NCI-H1092 (cell line): Measurements from ENCODE around the gene CORO2A.
"Not testable (repeated sequence)": the region's sequence is repeated elsewhere in the genome, so short reads cannot be mapped to it uniquely, and the experiment has no call there.

Experiments
- DNase-seq: peaks from one replicate; lab custom pipeline; 2025; lab: John Stamatoyannopoulos, UW

CORO2A gene

DNA sequence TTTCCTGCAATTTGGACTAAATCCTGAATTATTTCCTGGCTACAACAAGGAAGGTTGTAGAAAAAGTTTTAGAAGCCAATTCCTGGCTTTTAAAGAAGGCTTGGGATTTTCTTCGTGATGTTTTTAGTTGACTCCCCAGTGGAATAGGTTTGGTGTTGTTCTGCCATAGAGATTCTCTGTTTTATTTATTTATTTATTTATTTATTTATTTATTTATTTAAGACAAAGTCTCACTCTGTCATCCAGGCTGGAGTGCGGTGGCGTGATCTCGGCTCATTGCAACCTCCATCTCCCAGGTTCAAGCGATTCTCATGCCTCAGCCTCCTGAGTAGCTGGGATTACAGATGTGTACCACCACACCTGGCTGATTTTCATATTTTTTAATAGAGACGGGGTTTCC lies 75.3 kb downstream of the CORO2A start:
- DNase-seq, result not testable (repeated sequence)

DNA sequence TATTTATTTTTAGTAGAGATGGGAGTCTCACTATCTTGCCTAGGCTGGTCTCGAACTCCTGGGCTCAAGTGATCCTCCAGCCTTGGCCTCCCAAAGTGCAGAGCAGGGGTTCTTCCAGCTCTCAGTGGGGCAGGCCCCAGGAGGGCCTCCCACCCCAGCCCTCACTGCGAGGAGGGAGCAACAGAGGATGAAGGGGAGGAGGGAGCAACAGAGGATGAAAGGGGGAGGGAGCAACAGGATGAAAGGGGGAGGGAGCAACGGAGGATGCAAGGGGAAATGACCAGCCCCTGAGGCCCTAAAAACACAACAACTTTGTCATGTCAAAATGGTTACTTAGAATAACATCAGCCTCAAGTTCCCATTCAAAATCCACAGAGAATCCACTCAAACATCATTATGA lies 83.4 kb downstream of the CORO2A start:
- DNase-seq, result no peak

DNA sequence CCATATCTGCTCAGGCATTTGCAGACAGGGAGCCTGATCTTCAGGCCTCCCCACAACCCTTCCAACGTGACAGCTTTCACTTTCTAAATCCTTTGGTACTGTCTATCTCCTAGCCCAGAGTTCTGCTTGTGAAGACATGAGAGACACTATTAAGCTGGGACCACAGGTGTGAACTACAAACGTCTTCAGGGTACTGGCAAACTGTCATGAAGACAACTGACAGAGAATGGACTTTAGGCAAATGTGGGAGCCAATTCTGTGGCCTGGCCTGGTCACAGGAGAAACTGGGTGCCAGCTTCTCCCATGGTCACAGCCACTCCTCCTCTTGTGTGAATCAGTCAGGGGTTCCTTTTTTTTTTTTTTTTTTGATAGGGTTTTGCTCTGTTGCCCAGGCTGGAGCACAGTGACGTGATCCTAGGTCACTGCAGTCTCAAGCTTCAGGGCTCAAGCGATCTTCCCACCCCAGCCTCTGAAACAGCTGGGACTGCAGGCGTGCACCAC lies 83.9 kb downstream of the CORO2A start:
- DNase-seq, result no peak

DNA sequence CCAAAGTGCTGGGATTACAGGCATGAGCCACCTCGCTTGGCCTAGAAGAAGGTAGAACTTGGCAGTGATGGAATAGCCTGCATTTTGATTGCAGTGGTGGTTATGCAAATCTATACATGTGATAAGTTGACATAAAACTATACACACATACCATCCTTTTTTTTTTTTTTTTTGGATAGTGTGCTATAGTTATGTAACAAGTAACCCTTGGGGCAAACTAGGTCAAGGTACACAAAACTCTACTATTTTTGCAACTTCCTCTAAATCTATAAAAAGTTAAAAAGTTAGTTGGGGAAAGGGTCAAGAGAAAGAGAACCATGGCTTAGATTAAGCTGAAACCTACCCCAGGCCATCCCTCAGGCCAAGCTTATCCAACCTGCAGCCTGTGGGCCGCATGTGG lies 84.5 kb downstream of the CORO2A start:
- DNase-seq, result no peak

DNA sequence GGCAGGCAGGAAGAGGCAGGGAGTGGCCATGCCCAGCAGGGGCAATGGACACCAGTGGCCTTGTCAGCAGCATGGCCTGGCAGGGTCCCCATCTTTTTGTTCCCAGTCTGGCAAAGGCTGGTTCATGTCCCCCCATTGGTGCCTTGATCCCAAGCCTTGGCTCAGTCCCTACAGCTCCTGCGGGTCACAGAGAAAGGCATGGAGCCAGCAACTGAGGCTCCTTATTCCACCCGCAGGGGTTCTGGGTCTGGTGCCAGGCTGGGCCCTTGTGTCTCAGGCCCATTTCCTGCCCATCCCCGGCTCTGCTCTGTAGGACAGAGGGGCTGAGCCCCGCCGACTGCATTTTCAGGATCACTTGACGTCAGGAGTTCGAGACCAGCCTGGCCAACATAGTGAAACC lies 87.4 kb downstream of the CORO2A start:
- DNase-seq, result no peak

DNA sequence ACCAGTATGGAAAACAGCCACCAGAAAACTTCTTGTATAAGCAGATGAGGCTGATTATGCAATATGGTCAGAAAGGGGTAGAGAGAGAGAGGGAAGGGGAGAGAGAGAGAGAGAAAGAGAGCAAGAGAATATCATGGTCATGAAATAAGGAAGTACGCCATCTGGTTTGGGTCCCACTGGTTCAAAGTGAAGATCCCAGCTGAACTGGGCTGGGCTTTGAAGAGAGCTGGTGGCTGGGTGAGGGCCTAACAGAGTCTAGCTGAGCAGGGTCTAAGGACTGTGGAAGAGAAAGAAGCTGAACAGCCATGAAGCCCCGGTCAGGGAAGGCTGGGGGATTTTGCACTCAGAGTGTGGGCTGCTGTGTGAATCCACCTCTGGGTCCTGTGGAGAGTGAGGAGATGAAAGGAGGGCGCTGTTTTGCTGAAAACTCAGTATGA lies 88.0 kb downstream of the CORO2A start:
- no peak for DNase-seq

DNA sequence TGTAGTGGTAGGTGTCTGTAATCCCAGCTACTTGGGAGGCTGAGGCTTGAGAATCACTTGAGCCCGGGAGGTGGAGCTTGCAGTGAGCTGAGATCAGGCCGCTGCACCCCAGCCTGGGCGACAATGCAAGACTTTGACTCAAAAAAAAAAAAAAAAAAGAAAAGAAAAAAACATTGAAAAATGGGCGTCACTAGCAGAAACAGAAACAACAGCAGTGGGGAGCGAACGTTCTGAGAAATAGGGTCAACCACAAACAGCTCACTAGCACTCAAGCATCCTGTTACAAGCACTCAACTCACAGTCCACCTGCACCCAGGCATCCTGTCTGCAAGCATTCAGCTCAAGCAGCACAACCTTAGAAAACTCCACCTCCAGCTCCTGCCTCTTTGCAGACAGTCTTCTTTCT lies 90.6 kb downstream of the CORO2A start:
- no peak for DNase-seq

DNA sequence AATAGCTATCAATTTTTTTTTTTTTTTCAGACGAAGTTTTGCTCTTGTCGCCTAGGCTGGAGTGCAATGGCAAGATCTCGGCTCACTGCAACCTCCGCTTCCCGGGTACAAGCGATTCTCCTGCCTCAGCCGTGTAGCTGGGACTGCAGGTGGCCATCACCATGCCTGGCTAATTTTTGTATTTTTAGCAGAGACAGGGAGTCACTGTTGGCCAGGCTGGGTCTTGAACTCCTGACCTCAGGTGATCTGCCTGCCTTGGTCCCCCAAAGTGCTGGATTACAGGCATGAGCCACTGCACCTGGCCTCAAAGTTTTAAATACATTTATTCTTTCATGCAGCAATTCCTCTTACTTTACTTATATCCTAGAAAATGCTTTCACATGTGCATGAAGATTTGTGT lies 91.0 kb downstream of the CORO2A start:
- no peak for DNase-seq

DNA sequence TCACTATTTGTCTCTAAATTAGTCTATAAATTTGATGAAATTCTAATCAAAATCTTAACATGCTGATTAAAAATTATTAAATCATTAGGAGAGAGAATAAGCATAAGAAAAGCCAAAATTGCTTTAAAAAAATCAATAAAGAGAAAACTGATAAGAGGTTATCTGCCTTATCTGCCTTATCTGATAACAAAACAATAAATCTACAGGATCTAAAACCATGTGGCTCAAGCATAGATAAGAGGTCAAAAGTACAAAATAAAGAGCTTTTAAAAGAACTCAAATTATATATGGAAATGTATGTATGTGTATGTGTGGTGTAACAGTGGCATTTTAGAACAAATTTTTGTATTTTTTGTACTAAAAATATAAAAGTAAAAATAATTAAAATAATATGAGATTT lies 92.0 kb downstream of the CORO2A start:
- no peak for DNase-seq

DNA sequence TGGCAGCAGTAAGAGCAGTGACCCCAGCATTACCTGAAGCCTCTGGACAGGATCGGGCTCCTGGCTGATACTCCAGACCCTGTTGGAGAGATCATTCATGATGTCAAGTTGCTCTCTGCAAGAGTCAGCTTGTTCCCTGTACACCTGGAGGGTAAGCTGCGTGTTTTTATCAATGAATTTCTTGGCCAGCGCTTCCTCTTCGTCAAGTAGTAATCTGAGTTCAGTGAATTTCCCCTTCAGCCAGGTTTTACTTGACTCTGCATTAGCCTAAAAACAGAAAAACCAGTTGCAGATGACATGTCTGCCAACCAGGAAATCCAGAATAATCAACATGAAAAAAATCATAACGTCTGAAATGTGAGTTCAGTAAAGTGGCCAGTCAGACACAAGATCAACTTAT lies 92.5 kb downstream of the CORO2A start:
- no peak for DNase-seq

DNA sequence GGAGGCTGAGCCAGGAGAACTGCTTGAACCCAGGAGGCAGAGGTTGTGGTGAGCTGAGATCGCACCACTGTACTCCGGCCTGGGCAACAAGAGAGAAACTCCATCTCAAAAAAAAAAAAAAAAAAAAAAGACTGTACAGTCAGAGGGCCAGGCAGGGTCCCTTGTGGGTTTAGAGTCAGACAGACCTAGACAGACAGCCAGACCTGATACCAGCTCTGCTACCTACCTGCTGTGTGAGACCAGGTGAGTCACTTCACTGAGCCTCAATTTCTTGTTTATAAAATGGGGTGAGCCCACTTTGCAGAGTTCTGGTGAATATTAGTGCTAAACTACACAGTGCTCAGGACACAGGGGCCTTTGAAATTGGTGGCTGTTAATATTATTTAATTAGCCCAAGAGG lies 93.1 kb downstream of the CORO2A start:
- DNase-seq, result no peak

DNA sequence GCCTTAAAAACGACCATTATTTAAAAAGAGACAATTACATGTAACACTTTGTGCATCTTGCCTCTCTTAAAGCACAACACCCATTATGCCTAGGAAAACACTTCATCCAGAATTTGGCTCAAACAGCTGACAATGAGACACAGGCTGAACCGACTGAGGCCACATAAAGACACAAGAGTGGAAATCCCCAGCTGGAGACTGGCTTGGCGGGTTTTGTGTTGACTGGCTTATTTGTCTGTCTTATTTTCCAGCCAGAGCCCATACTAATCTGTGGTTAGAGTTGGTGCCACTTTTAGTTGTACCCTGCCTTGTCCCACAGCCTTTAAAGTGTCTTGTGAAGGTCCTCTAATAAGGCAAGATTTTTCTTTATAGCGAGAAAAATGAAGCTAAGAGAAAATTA lies 94.6 kb downstream of the CORO2A start:
- peak; percentile 23 for DNase-seq

DNA sequence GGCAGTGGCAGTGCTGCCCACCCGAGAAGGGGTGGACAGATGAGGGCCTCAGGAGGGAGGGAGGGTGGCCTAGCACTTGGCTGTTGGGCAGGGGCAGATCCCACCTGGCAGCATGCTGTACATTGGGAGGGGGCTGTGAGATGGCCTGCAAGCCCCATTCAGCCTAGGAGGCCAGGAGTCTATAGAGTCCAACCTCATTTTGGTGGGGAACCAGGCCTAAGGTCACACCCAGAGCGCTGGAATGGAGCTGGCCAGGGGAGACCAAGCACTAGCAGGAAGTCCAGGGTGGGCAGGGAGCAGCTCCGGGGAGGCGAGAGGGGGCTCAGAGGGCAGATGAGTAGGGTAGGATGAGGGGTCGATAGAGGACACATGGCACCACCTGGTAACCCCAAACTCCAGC lies 96.3 kb downstream of the CORO2A start:
- DNase-seq, result no peak

DNA sequence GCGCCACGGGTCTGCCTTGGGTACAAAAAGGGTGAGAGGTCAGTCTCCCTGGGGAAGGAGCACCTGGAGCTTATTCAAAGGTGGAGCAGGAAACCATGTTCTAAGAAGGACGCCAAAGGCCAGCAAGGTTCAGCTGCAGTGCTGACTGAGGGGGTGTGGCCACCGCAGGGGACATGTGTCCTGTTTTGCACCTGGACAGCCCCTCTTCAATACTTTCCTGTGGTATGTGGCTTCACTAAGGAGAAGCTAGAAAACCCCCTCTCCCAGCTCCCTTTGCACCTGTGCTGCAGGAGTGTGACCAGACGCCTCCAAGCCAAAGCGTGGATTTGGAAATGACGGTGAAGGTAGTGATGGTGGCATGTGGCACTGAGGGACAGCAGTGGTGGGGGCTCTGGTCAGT lies 97.0 kb downstream of the CORO2A start:
- no peak for DNase-seq

DNA sequence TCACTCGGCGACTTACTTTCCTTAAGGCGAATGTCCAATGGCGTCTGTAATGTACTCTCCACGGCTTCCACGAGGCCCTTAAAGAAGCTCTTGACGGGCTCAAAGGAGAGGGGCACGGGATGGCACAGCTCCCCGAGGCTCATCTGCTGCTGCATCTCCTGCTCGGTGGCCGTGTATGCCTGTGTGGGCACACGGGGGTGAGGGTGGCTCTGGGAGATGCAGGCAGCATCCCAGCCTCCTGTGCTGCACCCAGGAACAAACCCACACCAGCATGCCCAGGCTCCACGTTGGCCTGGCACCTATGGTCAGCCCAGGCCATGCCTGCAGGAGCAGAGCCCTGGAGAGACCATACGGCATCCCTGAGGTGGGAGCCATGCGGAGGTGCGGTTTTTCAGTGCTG lies 97.6 kb downstream of the CORO2A start:
- no peak for DNase-seq

DNA sequence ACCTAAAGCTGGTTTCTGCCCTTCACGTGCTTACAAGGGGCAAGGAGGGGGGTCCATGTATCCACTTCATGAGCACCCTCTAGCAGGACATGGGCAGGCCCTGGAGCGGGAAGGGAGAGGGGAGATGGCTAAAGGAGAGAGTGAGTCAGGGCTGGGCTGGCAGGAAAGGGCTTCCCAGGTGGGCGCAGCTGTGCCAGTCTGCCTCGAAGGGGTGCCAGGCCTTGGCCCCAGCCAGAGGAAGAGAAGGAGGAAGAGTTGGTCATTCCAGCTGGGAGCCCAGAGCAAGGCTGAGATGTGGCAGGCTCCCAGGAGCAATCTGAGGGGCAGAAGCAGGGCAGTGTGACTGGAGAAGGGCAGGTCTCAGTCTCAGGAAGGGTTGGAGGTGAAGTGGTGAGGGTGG lies 98.1 kb downstream of the CORO2A start:
- DNase-seq, result no peak

DNA sequence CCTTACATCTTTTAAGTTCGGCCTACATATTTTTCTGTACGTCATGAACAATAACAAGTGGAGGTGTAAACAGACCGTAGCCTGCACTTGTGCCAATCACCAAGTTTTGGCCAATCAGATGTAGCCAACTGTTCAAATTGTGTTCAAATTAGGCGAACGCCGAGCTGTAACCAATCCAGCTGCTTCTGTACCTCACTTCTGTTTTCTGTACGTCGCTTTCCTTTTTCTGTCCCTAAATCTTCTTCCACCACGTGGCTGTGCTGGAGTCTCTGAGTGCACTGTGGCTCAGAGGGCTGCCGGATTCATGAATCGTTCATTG lies 99.9 kb downstream of the CORO2A start:
- DNase-seq, result no peak

DNA sequence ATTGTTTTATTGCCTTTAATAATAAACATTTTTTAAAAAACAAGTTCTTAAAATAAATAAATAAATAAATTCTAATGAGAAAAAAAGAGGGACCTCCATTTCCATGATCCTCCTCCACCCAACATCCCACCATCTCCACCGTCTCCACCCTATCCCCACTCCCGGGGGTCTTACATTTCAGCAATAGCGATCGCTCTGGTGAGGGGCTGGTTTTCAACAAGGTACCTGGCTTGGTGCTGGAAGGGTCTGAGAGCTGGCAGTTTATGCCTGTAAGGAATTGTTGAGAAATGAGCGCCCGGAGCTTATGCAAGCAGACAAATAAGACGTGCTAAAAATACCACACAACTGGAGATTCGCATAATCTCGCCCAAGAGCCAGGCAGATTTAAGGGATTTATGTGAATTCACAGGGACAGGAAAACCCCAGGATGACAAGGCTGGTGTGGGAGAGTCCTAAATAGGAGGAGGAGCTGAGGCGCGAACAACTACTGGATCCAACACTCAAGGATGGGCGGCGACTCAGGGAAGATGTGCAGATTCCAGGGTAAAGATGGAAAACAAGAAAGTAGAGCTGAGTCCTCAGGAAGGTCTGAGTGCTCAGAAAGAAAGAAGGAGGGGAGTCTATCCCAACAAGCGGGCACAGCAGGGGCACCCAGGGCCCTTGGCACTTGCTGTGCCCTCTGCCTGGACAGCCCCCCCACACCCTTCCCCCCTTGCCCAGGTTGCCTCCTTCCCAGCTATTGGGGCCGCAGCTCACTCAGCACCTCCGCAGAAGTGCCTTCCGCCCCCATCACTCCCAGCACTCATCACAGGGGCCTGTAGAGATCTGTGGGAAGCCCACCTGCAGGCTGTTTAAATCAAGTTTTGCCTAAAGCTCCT lies 100.5 kb downstream of the CORO2A start:
- no peak for DNase-seq

DNA sequence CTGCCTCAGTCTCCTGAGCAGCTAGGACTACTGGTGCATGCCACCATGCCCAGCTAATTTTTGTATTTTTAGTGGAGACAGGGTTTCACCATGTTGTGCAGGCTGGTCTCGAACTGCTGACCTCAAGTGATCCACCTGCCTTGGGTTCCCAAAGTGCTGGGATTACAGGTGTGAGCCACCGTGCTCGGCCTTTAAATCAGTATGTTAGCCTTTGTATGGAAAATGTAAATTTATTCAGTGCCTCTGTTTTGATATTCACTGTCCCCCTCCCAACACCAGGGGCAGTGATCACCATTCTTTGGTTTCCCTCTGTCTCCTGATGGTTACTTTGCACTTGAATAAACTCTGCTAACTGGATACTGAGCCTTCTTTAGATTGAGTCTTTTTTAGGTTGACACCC lies 101.8 kb downstream of the CORO2A start:
- not testable (repeated sequence) for DNase-seq

DNA sequence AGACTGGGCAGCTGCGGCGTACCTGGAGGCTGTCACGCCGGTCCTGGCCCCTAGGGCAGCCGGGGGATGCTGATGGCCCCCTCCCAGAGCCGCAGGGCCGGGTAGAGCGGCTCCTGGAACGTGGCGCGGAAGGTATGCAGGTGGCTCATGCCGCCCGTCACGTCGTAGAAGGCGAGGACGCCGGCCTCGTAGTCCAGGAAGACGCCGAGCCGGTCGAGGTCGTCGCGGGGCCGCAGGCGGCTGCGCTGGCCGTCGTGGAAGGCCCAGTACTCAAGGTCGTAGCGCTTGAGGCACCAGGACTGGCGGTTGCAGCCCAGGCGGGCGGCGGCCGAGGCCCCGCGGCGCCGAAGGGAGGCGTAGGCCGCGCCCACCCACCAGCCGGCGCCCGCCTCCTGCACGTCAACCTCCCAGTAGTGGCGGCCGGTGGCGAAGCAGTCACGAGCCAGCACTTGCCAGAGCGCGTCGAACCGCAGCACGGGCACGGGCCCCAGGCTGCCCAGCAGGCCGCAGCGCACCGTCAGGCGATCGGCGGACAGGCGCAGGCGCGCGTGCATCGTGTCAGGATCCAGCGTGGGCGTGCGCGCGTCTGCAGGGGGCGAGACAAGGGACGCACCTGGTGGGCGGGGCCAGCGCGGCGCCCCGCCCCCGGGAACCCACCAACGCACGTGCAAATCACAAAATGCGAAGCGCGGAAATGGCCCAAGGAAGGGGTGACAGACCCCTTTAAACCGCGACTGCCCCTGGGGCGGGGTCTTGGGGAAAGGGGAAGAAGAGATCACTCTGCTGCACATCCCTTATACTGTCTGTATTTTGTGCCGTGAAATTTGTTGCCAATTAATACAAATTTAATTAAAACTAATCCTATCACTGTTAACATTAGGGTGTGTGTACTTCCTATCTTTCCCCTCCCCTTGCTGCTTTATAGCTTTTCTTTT lies 104.8 kb downstream of the CORO2A start:
- no peak for DNase-seq

DNA sequence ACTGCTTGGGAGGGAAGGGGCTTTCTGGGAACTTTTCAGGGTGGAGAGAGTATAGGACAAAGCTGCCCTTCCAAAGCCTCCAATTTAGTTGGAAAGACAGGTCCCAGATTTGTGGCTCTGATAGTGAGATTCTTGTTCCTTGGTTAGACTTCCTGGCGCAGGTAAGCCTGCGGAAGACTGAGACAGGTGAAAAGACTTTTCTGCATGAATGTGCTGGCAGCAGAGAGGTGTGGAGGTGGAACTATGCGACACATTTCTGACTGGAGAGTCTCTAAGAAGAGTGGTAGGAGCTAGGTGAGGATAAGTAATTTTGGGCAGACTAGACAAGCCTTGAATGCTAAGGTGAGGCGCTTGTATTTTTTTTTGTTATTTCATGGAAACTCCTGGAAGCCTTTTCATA lies 106.0 kb downstream of the CORO2A start:
- no peak for DNase-seq

DNA sequence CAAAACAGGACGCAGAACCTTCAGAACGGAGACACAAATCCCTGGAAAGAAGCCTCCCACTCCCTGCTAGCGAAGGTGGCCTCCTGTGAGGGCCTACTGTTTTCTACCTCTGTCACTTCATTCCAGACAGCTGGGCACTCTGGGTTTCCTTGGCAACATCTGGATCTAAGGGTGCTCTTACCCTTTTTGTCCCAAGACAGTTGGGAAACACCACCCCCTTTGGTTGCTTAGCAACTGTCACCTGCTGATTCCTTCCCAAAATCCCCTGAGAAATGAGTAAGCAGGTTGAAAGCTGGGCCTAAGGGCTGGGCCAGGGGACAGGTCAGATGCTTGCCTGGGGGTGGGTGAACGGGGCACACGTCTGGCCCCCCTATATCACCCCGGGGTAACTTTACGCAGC lies 106.5 kb downstream of the CORO2A start:
- no peak for DNase-seq

DNA sequence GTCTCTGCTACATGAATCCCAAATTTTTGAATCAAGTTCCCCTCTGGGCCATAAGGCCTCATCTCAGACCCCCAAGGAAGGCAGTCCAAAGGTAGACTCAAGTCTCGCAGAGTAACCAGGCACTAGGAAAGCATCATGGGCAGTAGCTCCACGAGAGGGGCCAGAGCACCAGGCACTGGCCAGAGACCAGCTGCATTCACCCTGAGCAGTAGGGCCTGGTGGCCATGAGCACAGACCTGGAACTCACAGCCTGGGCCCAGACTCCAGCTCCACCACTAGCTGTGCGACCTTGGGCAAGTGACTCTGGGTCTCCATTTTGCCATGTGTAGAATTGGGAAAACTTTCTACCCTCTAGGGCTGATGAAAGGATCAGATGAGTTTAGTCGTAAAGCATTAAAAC lies 107.4 kb downstream of the CORO2A start:
- no peak for DNase-seq
